T-helper 1 cell treated with Interleukin-12 subunit alpha and Interleukin-12 subunit beta and Interleukin-4 antibody, amounts not matched to agents 30 μg/mL and 1 μg/mL, for 36 hours (primary cell): ENCODE data around the gene GLOD4.
"Not testable (repeated sequence)": the region's sequence is repeated elsewhere in the genome, so short reads cannot be mapped to it uniquely, and the experiment has no call there.

ENCODE experiments used
- H3K27ac Mint-ChIP-seq: one replicate; pipeline ENCODE4 v1.8.0; 2021; ENCODE audit warnings: mild to moderate bottlenecking, mixed read lengths
- H3K27me3 Mint-ChIP-seq: one replicate; pipeline ENCODE4 v1.8.0; 2021; ENCODE audit warnings: low read depth, mixed read lengths
- H3K36me3 Mint-ChIP-seq: one replicate; pipeline ENCODE4 v1.8.0; 2021; ENCODE audit warnings: low read depth, mixed read lengths
- H3K4me1 Mint-ChIP-seq: one replicate; pipeline ENCODE4 v1.8.0; 2021; ENCODE audit warnings: low read depth, mixed read lengths
- H3K4me3 Mint-ChIP-seq: one replicate; pipeline ENCODE4 v1.8.0; 2021; ENCODE audit warnings: mild to moderate bottlenecking, moderate library complexity, mixed read lengths
- H3K9me3 Mint-ChIP-seq: one replicate; pipeline ENCODE4 v1.8.0; 2021; ENCODE audit warnings: mixed read lengths

The GLOD4 gene

GRCh38 chr17:748604-749003 lies 33.5 kb downstream of the GLOD4 start:
- H3K36me3 Mint-ChIP-seq: peaks cover 33% of the 10 kb centered on the region

GRCh38 chr17:746783-747629 lies 35.1 kb downstream of the GLOD4 start:
- Mint-ChIP-seq H3K27me3 (no peaks in the 10 kb centered on the region), H3K36me3 (peaks cover 38% of the 10 kb centered on the region), H3K4me1 (peaks cover 24% of the 10 kb centered on the region), H3K27ac (no peak overlapping the region), H3K4me3 (no peak overlapping the region), H3K9me3 (peaks cover 8% of the 10 kb centered on the region)

More at GRCh38 chr17:748604-749003, 33.5 kb downstream of the GLOD4 start:
- not testable (repeated sequence) for H3K27me3 Mint-ChIP-seq, H3K9me3 Mint-ChIP-seq, H3K4me3 Mint-ChIP-seq, H3K27ac Mint-ChIP-seq
- H3K4me1 Mint-ChIP-seq: peaks cover 26% of the 10 kb centered on the region

- Mint-ChIP-seq H3K4me3 (no peak overlapping the region), H3K36me3 (peaks cover 42% of the 10 kb centered on the region), H3K9me3 (peaks cover 8% of the 10 kb centered on the region), H3K27ac (no peak overlapping the region), H3K27me3 (no peaks in the 10 kb centered on the region), H3K4me1 (peaks cover 20% of the 10 kb centered on the region)
Measured at GRCh38 chr17:746181-746580, 35.9 kb downstream of the GLOD4 start.

GRCh38 chr17:745406-745805 lies 36.7 kb downstream of the GLOD4 start:
- Mint-ChIP-seq H3K4me3 (no peak overlapping the region), H3K36me3 (peaks cover 44% of the 10 kb centered on the region), H3K27me3 (no peaks in the 10 kb centered on the region), H3K4me1 (peaks cover 16% of the 10 kb centered on the region), H3K27ac (no peak overlapping the region), H3K9me3 (peaks cover 8% of the 10 kb centered on the region)

- peaks cover 45% of the 10 kb centered on the region for H3K36me3 Mint-ChIP-seq
Measured at GRCh38 chr17:744937-745336, 37.1 kb downstream of the GLOD4 start.

GRCh38 chr17:743139-743538 lies 38.9 kb downstream of the GLOD4 start:
- Mint-ChIP-seq H3K4me1 (peaks cover 8% of the 10 kb centered on the region), H3K9me3 (peaks cover 3% of the 10 kb centered on the region), H3K36me3 (peaks cover 39% of the 10 kb centered on the region), H3K27me3 (no peaks in the 10 kb centered on the region), H3K4me3 (no peak overlapping the region), H3K27ac (no peak overlapping the region)

More at GRCh38 chr17:744937-745336, 37.1 kb downstream of the GLOD4 start:
- H3K9me3 Mint-ChIP-seq: peaks cover 8% of the 10 kb centered on the region
- peaks cover 16% of the 10 kb centered on the region for H3K4me1 Mint-ChIP-seq
- no peak overlapping the region for H3K27ac Mint-ChIP-seq
- no peaks in the 10 kb centered on the region for H3K27me3 Mint-ChIP-seq
- H3K4me3 Mint-ChIP-seq: no peak overlapping the region

- H3K27ac Mint-ChIP-seq: no peak overlapping the region
- H3K9me3 Mint-ChIP-seq: no peaks in the 10 kb centered on the region
- peaks cover 34% of the 10 kb centered on the region for H3K36me3 Mint-ChIP-seq
- no peaks in the 10 kb centered on the region for H3K27me3 Mint-ChIP-seq
- peaks cover 8% of the 10 kb centered on the region for H3K4me1 Mint-ChIP-seq
- no peak overlapping the region for H3K4me3 Mint-ChIP-seq
Measured at GRCh38 chr17:742147-742793, 39.8 kb downstream of the GLOD4 start.

GRCh38 chr17:740240-741017 lies 41.7 kb downstream of the GLOD4 start:
- Mint-ChIP-seq H3K4me1 (peaks cover 8% of the 10 kb centered on the region), H3K4me3 (peak overlapping the region; percentile 46), H3K9me3 (no peaks in the 10 kb centered on the region), H3K27me3 (no peaks in the 10 kb centered on the region), H3K36me3 (peaks cover 35% of the 10 kb centered on the region), H3K27ac (peak overlapping the region; percentile 84)

GRCh38 chr17:737561-738113 lies 44.4 kb downstream of the GLOD4 start:
- Mint-ChIP-seq H3K36me3 (peaks cover 29% of the 10 kb centered on the region), H3K27ac (no peak overlapping the region), H3K27me3 (no peaks in the 10 kb centered on the region), H3K4me3 (no peak overlapping the region), H3K4me1 (peaks cover 21% of the 10 kb centered on the region), H3K9me3 (no peaks in the 10 kb centered on the region)

GRCh38 chr17:733743-734142 lies 48.3 kb downstream of the GLOD4 start:
- Mint-ChIP-seq H3K9me3 (no peaks in the 10 kb centered on the region), H3K4me3 (peak overlapping the region; percentile 89), H3K4me1 (peaks cover 18% of the 10 kb centered on the region), H3K36me3 (peaks cover 16% of the 10 kb centered on the region), H3K27ac (peak overlapping the region; percentile 56), H3K27me3 (peaks cover 3% of the 10 kb centered on the region)

GRCh38 chr17:732902-733720 lies 49.0 kb downstream of the GLOD4 start:
- Mint-ChIP-seq H3K27ac (peak overlapping the region; percentile 84), H3K9me3 (no peaks in the 10 kb centered on the region), H3K4me1 (peaks cover 18% of the 10 kb centered on the region), H3K4me3 (peak overlapping the region; percentile 89), H3K36me3 (peaks cover 11% of the 10 kb centered on the region), H3K27me3 (peaks cover 3% of the 10 kb centered on the region)

GRCh38 chr17:732067-732901 lies 49.8 kb downstream of the GLOD4 start, which contains the start of gene TLCD3A:
Gene TLCD3A, plus strand, starts transcription at chr17:732596. Its CDS starts 52 bp downstream, at chr17:732648.
- H3K9me3 Mint-ChIP-seq: no peaks in the 10 kb centered on the region
- H3K27ac Mint-ChIP-seq: peak within 1 kb of the TSS; percentile 84
- peaks cover 3% of the 10 kb centered on the region for H3K27me3 Mint-ChIP-seq
- peaks cover 9% of the 10 kb centered on the region for H3K36me3 Mint-ChIP-seq
- peaks cover 18% of the 10 kb centered on the region for H3K4me1 Mint-ChIP-seq
- peak within 1 kb of the TSS; percentile 89 for H3K4me3 Mint-ChIP-seq

GRCh38 chr17:731644-732066 lies 50.4 kb downstream of the GLOD4 start:
- Mint-ChIP-seq H3K36me3 (peaks cover 9% of the 10 kb centered on the region), H3K27me3 (peaks cover 3% of the 10 kb centered on the region), H3K4me1 (peaks cover 18% of the 10 kb centered on the region), H3K27ac (no peak overlapping the region), H3K4me3 (peak overlapping the region; percentile 71), H3K9me3 (no peaks in the 10 kb centered on the region)
